Measurements from ENCODE around the gene GPR87. TPM values are rescaled to one million over a fixed set of nuclear protein-coding genes. Genes with fewer than 3 reads are reported as not detected.
A peak's percentile ranks its signal among the peaks of the same experiment; 100 is the strongest.

The GPR87 gene
- total RNA-seq, 1 donor from 2014 or later = under 0.01 TPM

GRCh38 chr3:151315846-151316245, 774 bp downstream of the GPR87 start:
- no peak for DNase-seq (ENCODE audit: low read depth in 2 of 2)

DNA sequence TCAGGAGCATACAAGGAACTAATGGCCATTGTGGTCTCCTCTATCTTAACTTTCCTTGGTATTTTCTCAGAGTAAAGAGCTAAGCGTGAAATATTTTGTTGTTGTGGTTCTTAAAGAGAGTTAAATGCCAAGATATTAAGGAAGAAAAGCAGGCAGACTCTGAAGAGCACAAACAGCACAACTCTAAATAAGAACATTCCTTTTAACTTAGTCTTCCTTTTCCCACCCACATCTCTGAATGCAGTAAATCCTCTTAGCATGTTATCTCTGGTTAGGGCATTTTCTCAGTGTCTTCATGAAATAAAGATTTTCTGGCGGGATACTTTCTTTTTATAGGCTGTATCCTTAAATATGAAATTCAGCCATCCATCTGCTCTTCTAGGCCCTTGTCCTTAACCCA, 1.5 kb downstream of the GPR87 start:
- DNase-seq (ENCODE audit: low read depth in 2 of 2) = no peak

DNA sequence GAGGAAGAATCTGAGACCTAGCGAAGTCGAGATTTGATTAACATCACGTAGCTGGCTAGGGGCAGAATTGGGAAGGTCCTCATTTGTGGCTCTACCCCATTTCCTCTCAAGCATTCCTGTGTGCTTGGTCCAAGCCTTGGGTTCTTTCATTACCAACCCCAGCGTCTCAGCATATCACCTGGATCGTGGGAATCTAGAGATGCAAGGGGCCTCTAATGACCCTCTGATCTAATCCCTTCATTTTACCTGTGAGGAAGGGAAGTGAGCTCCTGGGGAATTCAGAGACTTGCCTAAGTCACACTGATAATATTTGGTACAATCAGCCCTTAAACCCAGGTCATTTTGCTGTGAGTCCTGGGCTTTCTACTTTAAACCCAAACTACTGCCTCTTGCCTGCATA, 2.0 kb downstream of the GPR87 start:
- DNase-seq (ENCODE audit: low read depth in 2 of 2) = no peak

DNA sequence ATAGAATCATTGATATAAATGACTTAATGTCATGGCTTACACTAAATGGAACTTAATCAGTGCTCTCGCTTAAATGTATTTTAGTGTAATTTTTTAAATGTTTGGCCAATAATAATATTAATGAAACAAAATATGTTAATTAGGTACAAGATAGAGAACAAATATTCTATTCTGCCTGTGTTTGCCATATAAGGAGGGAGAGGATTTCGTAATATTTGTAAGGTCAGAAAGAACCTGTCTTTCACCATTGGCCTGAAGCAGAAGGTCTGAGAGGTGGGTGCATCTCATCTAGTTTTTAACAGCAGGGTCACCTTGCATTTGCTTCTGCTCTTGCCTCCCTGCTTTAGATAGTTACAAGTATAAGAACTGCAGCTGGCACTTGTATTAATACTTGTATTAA, 2.5 kb downstream of the GPR87 start:
- DNase-seq (ENCODE audit: low read depth in 2 of 2) = no peak

DNA sequence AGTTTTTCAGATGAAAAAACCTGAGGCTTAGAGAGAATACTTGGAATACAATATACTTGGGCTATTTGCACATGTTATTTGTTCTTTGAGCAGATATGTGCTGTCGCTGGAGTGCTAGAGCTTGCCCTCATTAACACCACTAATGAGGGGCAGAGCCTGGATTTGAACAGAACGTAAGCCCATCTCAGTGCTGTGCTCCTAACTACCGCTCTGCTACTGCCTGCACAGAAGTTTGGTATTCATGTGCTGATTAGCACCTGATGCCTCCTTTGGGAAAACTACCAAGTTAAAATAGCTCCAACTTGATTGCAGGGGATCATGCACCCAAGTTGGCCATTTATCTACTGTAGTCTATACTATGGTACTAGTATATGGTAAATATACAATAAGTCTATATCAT, 3.6 kb downstream of the GPR87 start:
- no peak for DNase-seq (ENCODE audit: low read depth in 2 of 2)

DNA sequence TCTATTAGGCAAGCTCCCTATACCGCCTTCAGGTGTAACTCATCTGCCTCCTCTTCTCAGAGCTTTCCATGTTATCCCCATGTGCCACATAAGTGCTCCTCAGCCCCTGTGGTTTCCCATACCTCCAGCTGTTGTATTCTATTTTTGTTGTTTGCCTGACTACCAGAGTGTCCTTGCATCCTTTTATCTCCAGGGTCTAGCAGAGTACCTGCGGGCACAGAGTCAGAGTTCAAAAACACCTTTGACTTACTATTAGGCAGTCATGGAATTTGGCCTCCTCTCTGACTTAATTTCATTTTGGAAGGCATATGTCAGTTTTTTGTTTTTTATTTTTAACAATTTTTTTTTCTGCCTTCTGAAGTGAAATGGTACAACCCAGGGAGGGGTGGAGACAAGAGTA, 7.1 kb downstream of the GPR87 start:
- DNase-seq (ENCODE audit: low read depth in 2 of 2) = no peak

- no peak for DNase-seq (ENCODE audit: low read depth in 2 of 2)
Observed at GRCh38 chr3:151307583-151308488, 8.8 kb downstream of the GPR87 start.

DNA sequence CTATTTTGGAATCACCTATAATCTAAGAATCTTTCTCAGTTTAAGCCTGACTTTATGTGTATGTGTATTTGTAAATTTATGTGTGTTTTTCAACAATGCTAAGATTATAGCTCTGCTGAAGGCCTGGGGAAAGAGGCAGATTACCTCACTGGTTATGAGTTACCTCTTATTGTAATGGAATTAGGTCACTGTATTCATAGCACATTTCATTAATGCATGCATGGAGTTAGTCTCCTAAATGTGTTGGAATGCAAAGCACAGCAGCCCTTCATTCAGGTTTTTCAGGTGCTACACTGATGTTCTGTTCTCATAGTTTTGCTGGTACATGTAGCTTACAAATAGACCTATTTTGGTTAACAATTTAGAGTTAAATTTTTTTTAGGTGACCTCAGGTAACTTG, 9.5 kb downstream of the GPR87 start:
- no peak for DNase-seq (ENCODE audit: low read depth in 2 of 2)

DNA sequence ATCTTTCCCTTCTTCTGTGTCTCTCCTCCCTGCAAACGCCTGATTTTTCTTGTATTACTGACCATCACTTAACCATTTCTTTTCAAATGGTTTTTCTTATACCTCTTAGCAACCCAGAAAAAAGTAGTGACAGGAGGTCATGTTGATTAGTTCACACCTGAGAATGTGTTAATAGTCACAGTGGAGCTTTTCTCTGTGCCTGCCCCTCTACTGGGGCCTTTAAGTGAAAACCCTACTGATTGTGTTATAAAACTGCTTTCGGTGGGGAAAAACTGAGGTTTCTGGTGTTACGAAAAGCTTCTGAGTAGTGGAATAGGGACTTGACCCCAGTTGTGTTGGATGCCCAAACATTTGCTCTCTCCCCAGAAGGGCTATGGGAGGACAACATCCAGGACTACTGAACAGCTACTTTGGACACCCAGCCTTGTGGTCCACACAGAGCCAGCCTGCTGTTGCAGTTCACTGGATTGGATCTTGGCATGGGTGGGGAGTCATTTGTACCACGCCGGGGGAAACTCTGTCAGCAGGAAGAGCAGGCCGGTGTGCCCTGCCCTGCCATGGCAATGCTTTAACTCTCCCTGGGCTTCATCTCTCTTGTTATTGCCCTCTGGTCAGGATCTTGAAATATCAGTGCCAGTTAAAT, 10.3 kb downstream of the GPR87 start:
- no peak for DNase-seq (ENCODE audit: low read depth in 2 of 2)

- DNase-seq (ENCODE audit: low read depth in 2 of 2) = no peak
Observed at GRCh38 chr3:151305775-151306151, 10.9 kb downstream of the GPR87 start.

DNA sequence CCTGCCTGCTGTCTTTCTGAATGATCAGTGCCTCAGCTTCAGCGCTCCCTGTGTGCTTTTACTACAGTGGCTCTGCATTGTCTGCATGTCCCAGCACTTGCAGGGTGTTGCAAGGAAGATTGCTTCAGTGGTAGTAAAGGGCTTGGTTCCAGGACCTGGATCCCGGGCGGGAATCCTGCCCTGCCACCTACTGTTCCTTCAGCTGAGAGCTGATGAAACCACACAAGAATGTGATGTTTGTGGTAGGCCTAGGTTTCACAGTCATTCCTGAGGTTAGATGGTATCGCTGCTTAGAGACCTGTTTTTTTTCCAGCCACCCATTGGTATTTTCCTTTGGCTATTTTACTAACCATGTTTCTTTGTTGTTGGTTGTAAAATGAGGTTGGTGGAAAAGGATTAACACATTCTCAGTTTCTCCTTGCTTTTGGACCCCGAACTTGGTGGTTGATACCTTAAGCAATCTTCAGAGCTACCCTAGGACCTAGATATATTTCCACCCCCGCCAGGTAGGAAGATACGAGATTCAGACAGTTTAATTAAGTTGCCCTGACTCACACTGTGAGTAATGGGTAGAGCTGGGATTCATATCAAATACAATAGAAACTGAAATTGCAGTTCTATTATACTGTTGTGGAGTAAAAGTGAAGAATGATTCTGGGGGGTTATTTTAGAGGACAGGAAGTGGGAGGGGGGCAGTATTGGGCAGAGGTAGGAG, 11.4 kb downstream of the GPR87 start:
- DNase-seq (ENCODE audit: low read depth in 2 of 2) = no peak

DNA sequence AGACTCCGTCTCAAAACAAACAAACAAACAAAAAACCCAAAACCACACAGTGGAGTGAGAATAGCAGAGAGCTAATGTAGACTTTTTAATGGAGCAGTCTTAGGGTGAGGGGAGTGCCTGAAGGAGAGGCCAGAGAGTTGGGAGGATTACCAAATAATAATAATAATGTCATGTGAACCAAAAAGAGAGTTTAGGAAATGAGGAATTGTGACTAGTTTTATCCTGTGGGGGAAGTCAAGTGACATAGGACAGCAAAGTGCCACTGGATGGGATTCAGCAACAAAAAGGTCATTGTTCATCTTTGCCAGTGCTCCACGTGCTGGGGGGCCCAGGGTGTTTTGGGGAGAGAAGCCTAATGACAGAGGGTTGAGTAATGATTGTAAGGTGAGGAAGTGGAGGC, 12.9 kb downstream of the GPR87 start:
- no peak for DNase-seq (ENCODE audit: low read depth in 2 of 2)

DNA sequence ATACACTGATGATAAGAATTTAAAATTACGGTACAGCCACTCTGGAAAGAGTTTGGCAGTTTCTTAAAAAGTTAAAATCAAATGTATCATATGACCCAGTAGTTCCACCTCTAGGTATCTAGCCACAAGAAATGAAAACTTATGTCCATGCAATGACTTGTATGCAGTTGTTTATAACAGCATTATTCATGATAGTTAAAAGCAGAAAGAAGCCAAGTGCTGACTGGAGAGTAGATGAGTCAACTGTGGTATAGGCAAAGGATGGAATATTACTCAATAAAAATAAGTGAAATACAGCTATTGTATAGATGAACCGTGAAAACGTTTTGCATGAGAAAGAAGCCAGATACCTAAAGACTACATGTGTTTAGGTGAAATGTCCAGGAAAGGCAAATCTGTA, 14.8 kb downstream of the GPR87 start:
- no peak for DNase-seq (ENCODE audit: low read depth in 2 of 2)

DNA sequence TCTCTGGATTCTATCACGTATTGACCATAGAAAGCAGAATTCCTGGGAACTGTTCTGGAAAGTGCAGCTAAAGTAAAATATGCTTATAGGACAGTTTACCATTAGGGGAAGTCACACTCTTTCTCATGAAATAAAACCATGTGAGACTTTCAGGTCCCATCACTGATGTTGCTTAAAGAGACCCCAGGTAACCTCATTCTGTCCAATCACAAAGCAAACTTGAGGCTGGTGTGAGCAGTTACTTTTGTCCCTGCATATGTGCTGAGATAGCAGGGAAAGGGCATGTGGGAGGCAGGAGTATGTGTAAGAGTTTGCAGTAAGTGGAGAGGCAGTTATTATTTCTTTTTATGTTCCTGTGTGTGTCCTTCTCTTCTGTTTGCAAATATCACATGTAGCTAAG, 16.1 kb downstream of the GPR87 start:
- no peak for DNase-seq (ENCODE audit: low read depth in 2 of 2)

DNA sequence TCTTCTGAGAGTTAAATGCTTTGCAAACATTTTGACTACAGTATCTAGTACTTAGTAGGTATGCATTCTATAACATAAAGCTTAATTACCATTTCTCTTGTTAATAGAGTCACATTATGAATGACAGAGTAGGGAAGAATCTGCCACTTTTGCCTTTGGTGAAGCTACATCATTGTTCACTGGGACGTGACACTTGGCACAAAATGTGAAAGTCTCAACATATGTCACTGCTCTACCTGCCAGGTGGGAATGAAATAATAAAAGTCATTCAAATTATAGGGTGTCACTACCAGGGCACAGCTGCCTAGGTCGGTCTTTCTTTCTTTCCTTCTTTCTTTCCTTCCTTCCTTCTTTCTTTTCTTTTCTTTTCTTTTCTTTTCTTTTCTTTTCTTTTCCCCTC, 17.6 kb downstream of the GPR87 start:
- no peak for DNase-seq (ENCODE audit: low read depth in 2 of 2)

DNA sequence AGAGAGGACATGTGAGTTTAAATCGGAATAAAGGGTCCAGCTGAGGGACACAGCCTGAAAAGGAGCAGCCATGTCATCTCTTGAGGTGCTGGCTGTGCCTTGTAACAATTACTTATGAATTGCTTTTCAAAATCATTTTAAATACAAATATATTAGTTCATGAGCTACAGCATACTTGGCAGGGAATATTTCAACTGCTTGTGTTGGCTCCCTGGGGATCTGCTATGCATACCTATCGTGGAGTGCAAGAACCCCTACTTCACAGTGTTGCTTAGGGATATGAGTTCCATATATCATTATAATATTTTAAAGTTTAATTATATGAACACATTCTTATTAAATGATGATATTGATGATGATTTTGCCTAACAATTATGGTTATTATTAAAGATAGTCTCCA, 19.2 kb downstream of the GPR87 start:
- no peak for DNase-seq (ENCODE audit: low read depth in 2 of 2)

DNA sequence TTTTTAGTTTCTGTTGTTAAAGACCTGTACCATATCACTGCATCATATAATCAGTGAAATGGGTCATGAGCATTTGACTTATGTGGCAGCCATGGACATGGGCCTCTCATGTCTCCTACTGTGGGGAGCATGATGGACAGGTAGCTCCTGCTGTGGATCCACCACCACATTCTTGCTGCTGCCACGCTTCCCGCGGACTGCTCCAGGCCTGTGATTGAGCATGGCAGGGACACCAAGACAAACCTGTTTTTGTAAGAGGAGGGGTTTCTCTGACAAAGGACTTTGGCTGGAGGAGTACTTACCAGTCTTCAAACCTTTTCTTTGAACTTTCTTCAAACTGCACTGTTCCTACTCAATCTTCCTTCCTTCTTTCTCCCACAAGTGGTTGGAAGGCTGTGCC, 20.4 kb downstream of the GPR87 start:
- DNase-seq (ENCODE audit: low read depth in 2 of 2) = no peak

GRCh38 chr3:151293127-151293526, 23.5 kb downstream of the GPR87 start:
- no peak for DNase-seq (ENCODE audit: low read depth in 2 of 2)

DNA sequence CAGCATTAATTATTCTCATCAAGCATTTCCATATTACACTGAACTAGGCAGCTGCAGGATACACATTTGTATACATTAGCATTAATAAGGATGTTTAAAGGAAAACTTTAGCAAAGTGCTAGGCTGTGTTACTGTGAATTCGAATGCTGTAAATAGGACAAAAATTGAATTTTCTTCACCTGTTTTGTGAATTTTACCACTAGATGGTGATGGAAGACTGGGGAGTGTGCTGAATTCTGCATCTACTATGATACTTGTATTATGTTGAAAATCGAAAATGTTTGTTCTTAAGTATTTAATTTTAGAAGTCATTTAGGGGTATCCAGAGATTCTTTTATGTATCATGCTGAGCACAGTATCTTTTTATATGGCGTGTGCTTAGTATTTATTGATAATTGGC, 25.9 kb downstream of the GPR87 start:
- no peak for DNase-seq (ENCODE audit: low read depth in 2 of 2)

DNA sequence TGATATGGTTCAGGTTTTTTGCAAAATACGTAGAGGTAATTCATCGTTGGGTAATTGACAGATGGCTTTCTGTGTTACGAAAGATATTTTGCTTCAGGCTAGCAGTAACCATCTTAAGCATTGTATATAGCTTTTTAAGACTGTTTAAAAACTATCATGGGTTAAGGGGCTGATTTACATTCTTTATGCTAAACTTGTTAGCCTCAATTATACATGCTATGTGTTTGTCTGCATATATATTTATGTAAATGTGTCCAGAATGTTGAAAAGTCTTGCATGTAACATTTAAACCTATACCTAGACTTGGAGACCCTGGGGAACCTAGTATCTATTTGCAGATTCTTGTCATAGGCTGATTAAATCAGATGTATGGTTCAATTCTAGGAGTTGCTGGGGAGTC, 27.2 kb downstream of the GPR87 start:
- DNase-seq (ENCODE audit: low read depth in 2 of 2) = no peak

GRCh38 chr3:151285940-151286339, 30.7 kb downstream of the GPR87 start:
- DNase-seq (ENCODE audit: low read depth in 2 of 2) = no peak

- DNase-seq (ENCODE audit: low read depth in 2 of 2) = peak in 1 of 2 donors; percentile 17
Observed at GRCh38 chr3:151283907-151284461, 32.6 kb downstream of the GPR87 start.
